H9 (cell line): ENCODE results near the gene MEF2C. TPM values are rescaled to one million over a fixed set of nuclear protein-coding genes. Genes with fewer than 3 reads are reported as not detected.
"Not testable (repeated sequence)": the region's sequence is repeated elsewhere in the genome, so short reads cannot be mapped to it uniquely, and the experiment has no call there.

ENCODE experiments used
- DNase-seq: peaks from one replicate; pipeline ENCODE4 v3.0.0-alpha.2; 2017
- H2AFZ ChIP-seq: one replicate; pipeline ENCODE4 v1.6.1; 2013; ENCODE audit warnings: mild to moderate bottlenecking, low read length, control low read depth, moderate library complexity
- H2AK5ac ChIP-seq: 2 replicates; pipeline ENCODE4 v1.6.1; 2013; ENCODE audit warnings: low read length, control low read depth, mixed read lengths; ENCODE audit not compliant: insufficient read length
- H2BK120ac ChIP-seq: one replicate; pipeline ENCODE4 v1.6.1; 2013; ENCODE audit warnings: low read depth, mild to moderate bottlenecking, low read length, control low read depth, inconsistent platforms; ENCODE audit not compliant: poor library complexity, severe bottlenecking
- H2BK12ac ChIP-seq: 2 replicates; pipeline ENCODE4 v1.6.1; 2013; ENCODE audit warnings: low read length, control low read depth, mixed read lengths, low read depth; ENCODE audit not compliant: insufficient read length
- H2BK15ac ChIP-seq: 2 replicates; pipeline ENCODE4 v1.6.1; 2013; ENCODE audit warnings: low read depth, low read length, control low read depth
- H2BK20ac ChIP-seq: one replicate; pipeline ENCODE4 v1.6.1; 2013; ENCODE audit warnings: low read depth, mild to moderate bottlenecking, low read length, control low read depth, inconsistent platforms; ENCODE audit not compliant: poor library complexity, severe bottlenecking
- H2BK5ac ChIP-seq: 2 replicates; pipeline ENCODE4 v1.6.1; 2013; ENCODE audit warnings: low read length, control low read depth, mixed read lengths; ENCODE audit not compliant: insufficient read length
- H3K14ac ChIP-seq: 2 replicates; pipeline ENCODE4 v1.6.1; 2013; ENCODE audit warnings: low read length, control low read depth; ENCODE audit not compliant: insufficient read depth
- H3K18ac ChIP-seq: 2 replicates; pipeline ENCODE4 v1.6.1; 2013; ENCODE audit warnings: low read depth, mild to moderate bottlenecking, mixed read lengths, low read length, control low read depth; ENCODE audit not compliant: insufficient read length
- H3K23ac ChIP-seq: 2 replicates; pipeline ENCODE4 v1.6.1; 2013; ENCODE audit warnings: low read length, control low read depth, mixed read lengths, low read depth; ENCODE audit not compliant: insufficient read length
- H3K23me2 ChIP-seq: 2 replicates; pipeline ENCODE4 v1.6.1; 2013; ENCODE audit warnings: low read depth, mild to moderate bottlenecking, mixed read lengths, low read length, control low read depth; ENCODE audit not compliant: insufficient read length, poor library complexity, severe bottlenecking
- H3K27ac ChIP-seq: 2 replicates; pipeline ENCODE4 v1.5.1; 2013; ENCODE audit warnings: low read length, control low read depth, mixed read lengths, low read depth; ENCODE audit not compliant: insufficient read length
- H3K27me3 ChIP-seq: 2 replicates; pipeline ENCODE4 v1.6.1; 2013; ENCODE audit warnings: low read length, control low read depth, inconsistent platforms; ENCODE audit not compliant: insufficient read depth
- H3K4ac ChIP-seq: 2 replicates; pipeline ENCODE4 v1.6.1; 2013; ENCODE audit warnings: low read depth, mild to moderate bottlenecking, control low read depth, inconsistent platforms, low read length, moderate library complexity
- H3K4me1 ChIP-seq: 2 replicates; pipeline ENCODE4 v1.6.1; 2013; ENCODE audit warnings: low read length, control low read depth, inconsistent platforms; ENCODE audit not compliant: insufficient read depth
- H3K4me2 ChIP-seq: 2 replicates; pipeline ENCODE4 v1.6.1; 2013; ENCODE audit warnings: low read length, control low read depth, mixed read lengths; ENCODE audit not compliant: insufficient read length, insufficient read depth
- H3K56ac ChIP-seq: 2 replicates; pipeline ENCODE4 v1.6.1; 2013; ENCODE audit warnings: low read depth, mild to moderate bottlenecking, mixed read lengths, low read length, control low read depth; ENCODE audit not compliant: insufficient read length
- H3K79me1 ChIP-seq: 2 replicates; pipeline ENCODE4 v1.6.1; 2013; ENCODE audit warnings: low read depth, mild to moderate bottlenecking, moderate library complexity, low read length, control low read depth, inconsistent platforms; ENCODE audit not compliant: insufficient read depth, poor library complexity, severe bottlenecking
- H3K79me2 ChIP-seq: 2 replicates; pipeline ENCODE4 v1.6.1; 2013; ENCODE audit warnings: low read length, control low read depth, inconsistent platforms; ENCODE audit not compliant: insufficient read depth
- H3K9ac ChIP-seq: 2 replicates; pipeline ENCODE4 v1.6.1; 2013; ENCODE audit warnings: low read length, control low read depth, mixed read lengths; ENCODE audit not compliant: insufficient read length; ENCODE audit errors: extremely low read depth
- H3K9me3 ChIP-seq: one replicate; pipeline ENCODE4 v1.6.1; 2013; ENCODE audit warnings: low read depth, low read length, inconsistent platforms; ENCODE audit not compliant: control insufficient read depth
- H3T11ph ChIP-seq: one replicate; pipeline ENCODE4 v1.6.1; 2013; ENCODE audit warnings: mild to moderate bottlenecking, low read length, control low read depth, inconsistent platforms
- H4K20me1 ChIP-seq: one replicate; pipeline ENCODE4 v1.6.1; 2013; ENCODE audit not compliant: control insufficient read depth, insufficient read length, insufficient read depth
- H4K5ac ChIP-seq: 2 replicates; pipeline ENCODE4 v1.6.1; 2013; ENCODE audit warnings: low read depth, mild to moderate bottlenecking, mixed read lengths, low read length, control low read depth; ENCODE audit not compliant: insufficient read length
- H4K8ac ChIP-seq: replicated peaks from 2 replicates; pipeline ENCODE4 v1.6.1; 2013; ENCODE audit warnings: low read length, control low read depth, mixed read lengths, low read depth; ENCODE audit not compliant: insufficient read length
- H4K91ac ChIP-seq: 2 replicates; pipeline ENCODE4 v1.6.1; 2013; ENCODE audit warnings: low read depth, mild to moderate bottlenecking, moderate library complexity, mixed read lengths, low read length, control low read depth; ENCODE audit not compliant: insufficient read length
- H3K27ac Mint-ChIP-seq, 3 experiments: 2 replicates in 2 of 3; 3 replicates in 1 of 3; pipeline ENCODE4 v1.8.0; 2020 to 2021; ENCODE audit warnings: mixed read lengths in 3 of 3, mild to moderate bottlenecking in 1 of 3, moderate library complexity in 1 of 3
- H3K27me3 Mint-ChIP-seq: 2 replicates; pipeline ENCODE4 v1.8.0; 2021; ENCODE audit warnings: low read depth, mild to moderate bottlenecking, moderate library complexity, mixed read lengths
- H3K36me3 Mint-ChIP-seq, 3 experiments: 2 replicates in 2 of 3; 3 replicates in 1 of 3; pipeline ENCODE4 v1.8.0; 2020 to 2021; ENCODE audit warnings: low read depth in 3 of 3, mixed read lengths in 3 of 3; ENCODE audit not compliant: insufficient read depth in 1 of 3
- H3K4me1 Mint-ChIP-seq, 2 experiments: 2 replicates each; pipeline ENCODE4 v1.8.0; 2020; ENCODE audit warnings: mixed read lengths in 2 of 2
- H3K4me3 Mint-ChIP-seq, 2 experiments: 2 replicates in 1 of 2; 3 replicates in 1 of 2; pipeline ENCODE4 v1.8.0; 2020 to 2021; ENCODE audit warnings: mild to moderate bottlenecking in 2 of 2, mixed read lengths in 2 of 2, moderate library complexity in 1 of 2
- H3K9me3 Mint-ChIP-seq, 2 experiments: 2 replicates in 1 of 2; 3 replicates in 1 of 2; pipeline ENCODE4 v1.8.0; 2020; ENCODE audit warnings: mild to moderate bottlenecking in 2 of 2, mixed read lengths in 2 of 2, moderate library complexity in 1 of 2
- WGBS: extraction: QIAGEN DNeasy Blood & Tissue Kit; methylation state at CpG from one replicate; pipeline ENCODE4 v1.1.7; 2013; ENCODE audit warnings: missing lambda C conversion rate, low lambda C conversion rate, mixed read lengths; ENCODE audit not compliant: insufficient read length; ENCODE audit errors: extremely low coverage; 5-methylcytosine and 5-hydroxymethylcytosine counted together
- total RNA-seq: library from RNA; stranded (reverse); gene quantifications from 2 replicates; pipeline ENCODE4 v1.2.1, GENCODE V29; 2021

The MEF2C gene
- total RNA-seq, 1 experiment from 2014 or later: 0.11 TPM

GRCh38 chr5:88911059-88911572 is 28.1 kb upstream of the MEF2C start:
- WGBS: no CpG with 5 or more reads among the region's 9 CpGs
- H2BK20ac ChIP-seq, H3K9me3 Mint-ChIP-seq, DNase-seq, H3K36me3 Mint-ChIP-seq, H3T11ph ChIP-seq, H4K5ac ChIP-seq, H2AFZ ChIP-seq, H3K4me3 Mint-ChIP-seq, H4K8ac ChIP-seq, H3K27ac Mint-ChIP-seq, H2BK120ac ChIP-seq, H3K4ac ChIP-seq, H3K4me2 ChIP-seq, H4K20me1 ChIP-seq, H3K4me1 Mint-ChIP-seq, H3K27me3 ChIP-seq, H2BK12ac ChIP-seq, H3K23ac ChIP-seq, H2AK5ac ChIP-seq, H3K9ac ChIP-seq, H3K9me3 ChIP-seq, H3K27me3 Mint-ChIP-seq, H3K14ac ChIP-seq, H3K4me1 ChIP-seq, H3K56ac ChIP-seq, H2BK5ac ChIP-seq, H3K79me2 ChIP-seq, H2BK15ac ChIP-seq, H3K27ac ChIP-seq, H4K91ac ChIP-seq, H3K23me2 ChIP-seq, H3K79me1 ChIP-seq, H3K18ac ChIP-seq: not testable (repeated sequence)

GRCh38 chr5:88904478-88904877 is 21.5 kb upstream of the MEF2C start:
- H3K4me3 Mint-ChIP-seq, H2AFZ ChIP-seq, H2BK20ac ChIP-seq, H3K14ac ChIP-seq, H3K9me3 Mint-ChIP-seq, H3K27me3 ChIP-seq, H3K4me2 ChIP-seq, H3K27me3 Mint-ChIP-seq, H3K27ac Mint-ChIP-seq, H3K18ac ChIP-seq, H2BK120ac ChIP-seq, H2BK15ac ChIP-seq, H2BK5ac ChIP-seq, H3K23ac ChIP-seq, H3K79me2 ChIP-seq, H3T11ph ChIP-seq, H4K8ac ChIP-seq, H2BK12ac ChIP-seq, H3K4me1 Mint-ChIP-seq, H3K9ac ChIP-seq, H4K20me1 ChIP-seq, DNase-seq, H3K9me3 ChIP-seq, H3K36me3 Mint-ChIP-seq, H4K5ac ChIP-seq, H3K56ac ChIP-seq, H4K91ac ChIP-seq, H3K27ac ChIP-seq, H3K4me1 ChIP-seq, H2AK5ac ChIP-seq, H3K4ac ChIP-seq, H3K79me1 ChIP-seq, H3K23me2 ChIP-seq: not testable (repeated sequence)
- no CpG with 5 or more reads among the region's 2 CpGs for WGBS
